ENCODE measurements around the gene GNB1.
"Not testable (repeated sequence)": the region's sequence is repeated elsewhere in the genome, so short reads cannot be mapped to it uniquely, and the experiment has no call there.

Gene GNB1

DNA sequence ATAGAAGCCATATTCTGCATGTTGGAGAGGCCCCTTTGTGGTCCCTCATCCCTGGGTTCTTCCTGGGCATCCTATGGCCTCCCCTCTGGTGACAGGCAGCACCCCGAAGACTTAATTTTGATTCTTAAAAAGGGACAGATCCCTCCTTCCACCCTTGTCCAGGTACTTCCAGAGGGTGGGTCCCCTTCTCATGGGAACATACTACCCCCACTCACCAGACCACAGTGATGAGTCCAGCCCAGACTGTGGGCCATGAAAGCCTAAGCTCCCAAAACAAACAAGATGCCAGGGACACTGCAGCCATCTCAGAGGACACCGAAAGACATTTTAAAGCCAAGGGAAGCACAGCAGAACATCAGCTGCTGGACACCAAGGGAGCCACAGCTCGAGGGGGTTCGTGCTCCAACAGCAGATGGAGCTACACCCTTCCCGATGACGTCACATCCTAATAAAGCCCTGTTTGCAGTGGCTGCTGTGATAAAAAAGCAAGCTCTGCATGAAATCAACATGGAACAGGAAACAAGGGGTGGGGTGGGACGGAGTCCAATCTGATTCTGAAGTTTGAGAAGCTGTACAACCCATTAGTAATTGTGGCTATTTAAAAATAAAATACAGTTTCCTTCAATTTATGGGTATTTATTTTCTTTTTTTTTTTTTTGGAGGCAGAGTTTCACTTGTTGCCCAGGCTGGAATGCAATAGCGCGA, 32.4 kb downstream of the GNB1 start:
- no peak for DNase-seq (ENCODE audit: low read depth)

DNA sequence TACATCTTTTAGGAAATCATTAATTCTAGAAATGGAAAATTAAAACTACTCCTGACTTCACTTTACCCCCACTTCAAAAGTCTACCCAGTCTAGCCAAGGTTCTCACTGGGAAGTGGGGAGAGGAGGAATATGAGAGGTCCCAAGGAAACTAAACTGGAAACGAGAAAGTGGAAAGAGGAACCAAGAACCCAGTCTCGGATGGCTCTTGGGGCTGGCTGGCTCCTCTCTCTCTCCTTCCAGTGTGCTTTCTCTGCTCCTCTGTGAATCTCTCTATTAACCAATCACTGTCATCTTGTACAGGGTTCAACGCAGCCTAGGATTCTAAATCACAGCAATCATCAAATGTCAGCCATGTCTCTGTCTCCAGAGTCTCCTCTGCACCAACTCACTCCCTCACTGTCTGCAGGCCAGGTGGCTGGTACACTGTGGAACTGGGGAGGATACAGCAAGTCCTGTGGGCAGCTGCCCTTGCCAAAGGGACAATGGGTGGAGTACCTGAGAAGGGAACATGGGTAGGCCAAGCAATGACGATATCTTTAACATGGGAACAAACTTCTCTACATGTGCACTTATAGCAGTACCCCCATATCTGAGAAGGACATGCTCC, 33.7 kb downstream of the GNB1 start:
- no peak for DNase-seq (ENCODE audit: low read depth)

DNA sequence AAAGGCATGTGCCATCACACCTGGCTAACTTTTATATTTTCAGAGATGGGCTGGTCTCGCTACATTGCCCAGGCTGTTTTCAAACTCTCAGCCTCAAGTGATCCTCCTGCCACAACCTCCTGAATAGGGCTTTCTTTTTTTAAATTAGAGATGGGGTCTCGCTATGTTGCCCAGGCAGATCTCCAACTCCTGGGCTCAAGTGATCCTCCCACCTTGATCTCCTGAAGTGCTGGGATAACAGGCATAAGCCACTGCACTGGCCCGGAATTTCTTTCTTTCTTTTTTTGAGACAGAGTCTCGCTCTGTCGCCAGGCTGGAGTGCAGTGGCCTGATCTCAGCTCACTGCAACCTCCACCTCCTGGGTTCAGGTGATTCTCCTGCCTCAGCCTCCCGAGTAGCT, 34.7 kb downstream of the GNB1 start:
- DNase-seq (ENCODE audit: low read depth), result not testable (repeated sequence)

DNA sequence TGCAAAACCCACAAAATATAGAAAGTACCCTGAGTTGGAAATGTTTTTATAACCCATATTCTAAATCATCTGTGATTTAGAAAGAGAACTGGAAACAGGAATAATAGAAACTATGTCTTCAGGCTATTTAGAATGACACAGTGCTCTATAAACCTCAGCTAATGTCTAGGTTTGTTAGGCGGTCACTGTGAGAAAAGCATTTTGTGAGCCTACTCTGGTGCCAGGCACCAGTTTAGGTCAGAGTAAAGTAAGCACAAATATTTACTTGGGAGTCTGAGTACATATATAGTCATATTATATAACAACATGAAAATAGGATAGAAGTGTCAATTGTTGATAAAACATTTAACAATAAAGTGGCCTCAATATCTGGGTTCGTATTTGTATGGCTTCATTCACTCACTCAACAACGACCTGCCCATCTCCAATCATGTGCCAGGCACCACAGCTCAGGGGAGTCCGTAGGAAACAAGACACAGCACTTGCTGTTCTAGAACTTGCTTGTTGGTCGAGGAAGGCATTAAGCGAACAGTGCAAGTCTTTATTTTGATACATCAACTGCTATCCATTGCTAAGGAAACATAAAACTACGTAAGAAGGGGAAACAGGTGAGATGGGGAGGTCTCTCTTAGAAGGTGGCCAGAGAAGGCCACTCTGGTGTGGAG, 37.2 kb downstream of the GNB1 start:
- DNase-seq (ENCODE audit: low read depth), result no peak

DNA sequence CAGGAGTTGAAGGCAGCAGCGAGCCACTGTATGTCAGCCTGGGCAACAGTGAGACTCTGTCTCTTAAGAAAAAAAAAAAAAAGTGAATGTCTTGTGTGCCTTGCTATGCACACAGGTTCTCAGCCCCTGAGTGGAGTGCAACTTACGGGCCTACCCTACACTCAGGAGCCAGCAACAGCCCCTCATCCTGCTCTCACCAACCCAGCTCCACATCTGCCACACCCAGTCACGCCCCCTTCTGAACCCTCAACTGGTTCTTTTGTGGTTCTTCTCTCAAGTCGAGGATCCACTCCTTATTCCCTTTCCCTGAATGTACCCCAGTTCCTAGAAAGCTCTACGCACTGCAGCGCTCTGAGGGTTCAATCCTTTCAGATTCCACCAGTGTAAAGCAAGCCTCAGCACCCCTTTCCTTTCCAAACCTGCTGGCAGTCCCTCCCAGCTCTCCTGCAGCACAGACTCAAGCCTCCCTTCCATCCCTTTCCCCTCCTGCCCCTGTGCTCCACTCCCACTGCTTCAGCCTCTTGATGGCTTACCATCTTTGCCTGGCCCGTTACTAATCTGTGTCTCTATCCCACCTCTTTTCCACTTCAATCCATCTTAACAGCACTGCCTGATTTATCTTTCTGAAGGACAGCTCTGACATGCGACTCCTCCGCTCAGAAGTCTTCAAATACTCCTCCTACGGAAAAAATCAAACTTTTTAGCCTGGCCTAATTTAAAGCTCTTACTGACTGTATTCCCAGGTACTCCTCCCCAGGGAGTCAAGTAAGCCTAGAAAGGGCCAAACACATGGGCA, 38.1 kb downstream of the GNB1 start:
- no peak for DNase-seq (ENCODE audit: low read depth)

DNA sequence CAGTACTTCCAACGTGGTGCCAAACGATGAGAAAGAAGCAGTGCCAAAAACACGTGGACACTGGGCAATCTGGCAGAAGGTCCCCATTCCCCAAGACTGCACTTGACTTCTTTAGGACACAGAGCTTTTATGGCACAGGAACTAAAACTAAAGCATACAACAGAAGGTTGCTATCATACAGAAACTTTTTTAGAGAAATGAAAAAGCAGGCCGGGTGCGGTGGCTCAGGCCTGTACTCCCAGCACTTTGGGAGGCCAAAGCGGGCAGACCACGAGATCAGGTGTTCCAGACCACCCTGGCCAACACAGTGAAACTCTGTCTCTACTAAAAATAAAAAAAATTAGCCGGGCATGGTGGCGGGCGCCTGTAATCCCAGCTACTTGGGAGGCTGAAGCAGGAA, 43.0 kb downstream of the GNB1 start:
- DNase-seq (ENCODE audit: low read depth), result no peak

DNA sequence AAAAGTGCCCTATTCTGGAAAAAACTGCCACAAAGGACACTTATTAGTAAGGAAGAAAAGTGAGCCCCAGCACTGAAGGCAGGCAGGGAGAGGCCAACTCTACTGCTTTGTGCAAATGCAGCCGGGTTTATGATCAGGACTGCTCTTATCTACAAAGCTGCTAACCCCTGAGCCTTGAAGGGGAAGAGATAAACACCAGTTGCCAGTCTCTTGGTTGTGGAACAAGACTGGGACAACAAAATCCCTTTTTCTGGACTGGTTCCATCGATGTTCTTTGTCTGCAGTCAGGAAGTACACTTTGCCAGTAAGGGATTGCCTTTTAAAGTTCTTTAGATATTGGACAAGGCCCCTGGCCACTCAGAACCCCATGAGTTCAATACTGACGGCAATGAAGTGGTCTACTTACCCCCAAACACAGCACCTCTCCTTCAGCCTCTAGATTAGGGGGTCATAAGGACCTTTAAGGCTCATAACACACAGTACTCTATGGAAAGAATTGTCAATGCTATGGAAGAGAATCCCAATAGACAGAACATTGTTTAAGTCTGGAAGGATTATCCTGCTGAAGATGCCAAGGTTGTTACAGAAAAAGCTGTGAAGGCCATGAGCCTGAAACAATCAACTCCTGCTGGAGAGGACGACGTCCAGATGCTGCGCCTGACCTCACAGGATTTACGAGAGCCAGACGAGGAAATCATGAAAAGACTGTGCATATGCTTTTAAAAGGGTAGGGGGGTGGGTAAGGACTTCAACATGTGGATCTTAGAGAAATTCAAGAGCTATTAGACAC, 43.6 kb downstream of the GNB1 start:
- DNase-seq (ENCODE audit: low read depth), result no peak

DNA sequence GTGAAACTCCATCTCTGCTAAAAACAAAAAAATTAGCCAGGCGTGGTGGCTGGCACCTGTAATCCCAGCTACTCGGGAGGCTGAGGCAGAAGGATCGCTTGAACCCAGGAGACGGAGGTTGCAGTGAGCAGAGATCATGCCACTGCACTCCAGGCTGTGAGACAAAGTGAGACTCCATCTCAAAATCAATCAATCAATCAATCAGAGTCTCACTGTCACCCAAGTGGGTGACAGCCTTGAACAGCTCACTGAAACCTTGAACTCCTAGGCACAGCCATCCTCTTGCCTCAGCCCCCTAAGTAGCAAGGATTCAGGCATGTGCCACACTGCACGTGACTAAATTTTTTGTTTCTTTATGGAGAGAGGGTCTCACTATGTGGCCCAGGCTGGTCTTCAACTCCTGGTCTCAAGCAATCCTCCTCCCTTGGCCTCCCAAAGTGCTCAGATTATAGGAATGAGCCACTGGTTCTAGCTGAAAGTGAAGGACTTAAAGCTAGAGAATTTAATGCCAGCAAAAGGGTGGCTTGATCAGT, 44.4 kb downstream of the GNB1 start:
- no peak for DNase-seq (ENCODE audit: low read depth)

DNA sequence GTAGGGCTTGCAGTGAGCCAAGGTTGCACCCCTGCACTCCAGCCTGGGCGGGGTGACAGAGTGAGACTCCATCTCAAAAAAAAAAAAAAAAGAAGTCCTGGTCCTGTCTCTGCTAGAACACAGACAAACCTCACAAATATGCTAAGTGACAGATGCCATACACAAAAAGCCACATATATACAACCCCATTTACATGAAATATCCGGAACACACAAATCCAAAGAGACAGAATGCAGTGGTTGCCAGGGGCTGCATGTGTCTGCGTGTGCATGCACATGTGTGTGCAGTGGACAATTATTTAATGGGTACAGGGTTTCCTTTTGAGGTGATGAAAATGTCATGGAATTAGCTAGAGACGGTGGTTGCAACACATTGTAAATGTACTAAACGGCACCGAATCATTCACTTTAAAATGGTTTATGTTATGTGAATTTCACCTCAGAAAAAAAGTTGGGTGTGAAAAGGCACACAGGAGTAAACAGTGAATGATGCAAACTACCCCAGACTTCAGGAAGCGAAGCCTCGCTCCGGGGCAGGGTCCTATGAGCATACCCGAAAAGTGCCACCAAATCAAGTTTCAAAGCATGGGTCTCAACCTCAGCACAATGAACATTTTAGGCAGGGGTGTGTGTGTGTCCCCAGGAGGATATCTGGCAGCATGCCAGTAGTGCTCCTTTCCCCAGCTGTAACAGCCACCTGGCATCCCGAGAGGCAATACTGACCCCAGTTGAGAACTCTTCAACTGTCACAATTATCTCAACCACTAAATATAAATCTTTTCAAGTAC, 48.3 kb downstream of the GNB1 start:
- no peak for DNase-seq (ENCODE audit: low read depth)

DNA sequence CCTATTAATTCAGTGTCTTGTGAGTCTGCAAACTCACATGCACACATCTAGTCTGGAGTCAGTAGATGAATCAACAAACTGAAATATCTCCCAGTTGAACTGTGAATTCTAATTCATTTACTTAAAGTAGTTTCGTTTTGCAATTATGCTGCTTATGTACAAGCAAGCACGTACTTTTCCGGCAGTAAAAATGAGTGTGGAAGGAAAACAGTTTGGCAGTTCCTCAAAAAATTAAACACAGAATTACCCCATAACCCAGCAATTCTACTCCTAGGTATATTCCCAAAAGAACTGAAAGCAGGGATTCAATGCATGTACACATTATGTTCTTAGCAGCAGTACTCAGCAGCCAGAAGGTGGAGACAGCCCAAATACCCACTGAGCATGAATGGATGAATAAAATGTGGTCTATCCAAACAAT, 49.3 kb downstream of the GNB1 start:
- no peak for DNase-seq (ENCODE audit: low read depth)

DNA sequence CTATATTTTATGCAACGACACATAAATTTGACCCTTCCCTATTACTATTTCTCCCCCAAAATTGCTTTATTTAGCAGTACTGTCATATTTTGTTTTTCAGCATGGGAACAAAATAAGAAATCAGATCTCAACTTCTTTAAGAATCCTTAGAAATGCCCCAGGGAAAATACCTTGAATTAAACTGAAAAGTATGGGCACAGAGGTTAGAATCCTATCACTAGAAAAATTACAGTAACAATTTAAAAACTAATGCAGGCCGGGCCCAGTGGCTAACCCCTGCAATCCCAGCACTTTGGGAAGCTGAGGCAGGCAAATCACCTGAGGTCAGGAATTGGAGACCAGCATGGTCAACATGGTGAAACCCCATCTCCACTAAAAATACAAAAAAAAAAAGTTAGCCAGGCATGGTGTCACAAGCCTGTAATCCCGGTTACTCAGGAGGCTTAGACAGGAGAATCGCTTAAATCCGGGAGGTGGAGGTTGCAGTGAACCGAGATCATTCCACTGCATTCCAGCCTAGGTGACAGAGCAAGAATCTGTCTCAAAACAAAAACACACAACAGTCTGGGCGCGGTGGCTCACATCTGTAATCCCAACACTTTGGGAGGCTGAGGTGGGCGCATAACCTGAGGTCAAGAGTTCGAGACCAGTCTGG, 51.4 kb downstream of the GNB1 start:
- DNase-seq (ENCODE audit: low read depth), result no peak

DNA sequence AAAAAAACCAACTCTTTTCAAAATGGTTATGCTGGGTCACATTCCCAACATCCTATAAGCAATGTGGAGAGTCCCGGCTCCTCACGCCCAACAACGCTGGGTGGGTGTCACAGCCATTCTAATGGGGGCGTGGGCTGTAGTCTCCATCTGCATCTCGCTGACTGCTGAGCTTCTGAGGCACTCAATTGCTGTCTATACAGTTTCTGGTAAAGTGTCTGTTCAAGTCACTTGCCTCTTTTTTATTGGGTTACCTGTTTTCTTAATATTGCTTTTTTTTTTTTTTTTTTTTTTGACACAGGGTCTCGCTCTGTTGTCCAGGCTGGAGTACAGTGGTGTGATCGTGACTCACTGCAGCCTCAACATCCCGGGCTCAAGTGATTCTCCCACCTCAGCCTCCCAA, 54.8 kb downstream of the GNB1 start:
- DNase-seq (ENCODE audit: low read depth), result no peak

DNA sequence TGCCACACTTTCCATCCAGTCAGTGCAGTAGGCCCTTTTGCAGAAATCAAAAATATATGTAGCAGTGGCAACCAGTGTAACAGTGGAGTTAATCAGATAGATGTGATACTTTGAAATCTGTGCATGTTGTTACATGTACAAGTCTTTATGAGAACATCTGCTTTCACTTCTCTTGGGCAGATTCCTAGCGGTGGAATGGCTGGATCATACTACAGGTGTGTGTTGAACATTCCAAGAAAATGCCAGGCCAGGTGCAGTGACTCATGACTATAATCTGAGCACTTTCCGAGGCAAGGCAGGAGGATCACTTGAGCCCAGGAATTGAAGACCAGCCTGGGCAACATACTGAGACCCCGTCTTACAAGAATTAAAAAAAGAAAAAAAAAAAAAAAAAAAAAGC, 55.3 kb downstream of the GNB1 start:
- no peak for DNase-seq (ENCODE audit: low read depth)

DNA sequence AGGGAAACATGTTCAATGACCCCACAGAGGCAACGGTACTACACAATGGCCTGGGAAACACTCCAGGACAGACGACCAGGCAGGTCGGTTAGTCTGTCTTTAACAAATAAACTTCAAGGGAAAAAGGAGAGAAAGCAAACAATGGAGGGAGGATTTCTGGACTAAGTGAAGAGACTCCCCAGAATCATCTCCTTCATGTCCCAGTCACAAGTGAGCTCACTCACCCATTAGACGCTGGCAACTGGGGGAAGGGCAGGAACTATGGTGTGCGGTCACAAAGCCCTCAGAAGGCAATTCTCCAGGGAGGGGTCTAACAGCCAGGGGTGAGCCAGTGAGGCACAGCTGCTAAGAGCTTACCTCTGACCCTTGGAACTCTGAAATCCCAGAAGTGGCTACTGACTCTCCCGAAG, 57.0 kb downstream of the GNB1 start:
- DNase-seq (ENCODE audit: low read depth), result no peak

DNA sequence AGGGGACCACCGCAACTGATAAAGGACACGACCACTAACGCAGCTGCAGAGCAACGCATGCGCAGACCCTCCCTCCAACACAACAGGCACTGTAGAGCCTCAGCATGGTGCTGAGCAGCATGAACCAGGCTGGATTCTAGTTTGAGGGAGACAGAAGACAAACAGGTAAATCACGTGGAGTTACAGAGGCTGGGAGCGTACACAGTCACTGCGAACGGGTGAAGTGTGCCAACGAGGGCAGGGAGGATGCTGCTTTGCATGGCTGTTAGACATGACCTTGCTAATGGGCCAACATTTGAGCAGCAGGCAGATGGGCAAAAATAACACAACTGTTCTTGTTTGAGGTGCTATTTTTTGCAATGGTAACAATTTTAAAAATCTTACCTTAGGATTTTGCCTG, 57.4 kb downstream of the GNB1 start:
- DNase-seq (ENCODE audit: low read depth), result no peak

DNA sequence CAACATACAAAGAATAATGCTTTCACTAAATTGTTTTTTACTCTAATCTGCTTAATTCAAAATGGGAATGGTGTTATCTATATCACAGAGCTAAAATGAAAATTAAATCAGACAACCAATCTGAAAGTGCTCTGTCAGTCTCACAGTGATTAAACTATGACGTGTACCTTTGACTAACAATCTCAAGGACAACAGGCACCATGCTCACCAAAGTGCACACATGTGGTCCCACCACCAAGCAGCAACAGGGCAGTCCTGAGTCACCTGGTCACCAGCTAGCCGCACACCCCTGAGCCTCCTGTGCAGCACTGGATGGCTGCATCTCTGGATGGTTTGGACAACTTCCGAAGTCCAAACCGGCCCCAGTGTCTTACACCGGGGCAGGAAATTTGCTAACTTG, 58.1 kb downstream of the GNB1 start:
- no peak for DNase-seq (ENCODE audit: low read depth)

DNA sequence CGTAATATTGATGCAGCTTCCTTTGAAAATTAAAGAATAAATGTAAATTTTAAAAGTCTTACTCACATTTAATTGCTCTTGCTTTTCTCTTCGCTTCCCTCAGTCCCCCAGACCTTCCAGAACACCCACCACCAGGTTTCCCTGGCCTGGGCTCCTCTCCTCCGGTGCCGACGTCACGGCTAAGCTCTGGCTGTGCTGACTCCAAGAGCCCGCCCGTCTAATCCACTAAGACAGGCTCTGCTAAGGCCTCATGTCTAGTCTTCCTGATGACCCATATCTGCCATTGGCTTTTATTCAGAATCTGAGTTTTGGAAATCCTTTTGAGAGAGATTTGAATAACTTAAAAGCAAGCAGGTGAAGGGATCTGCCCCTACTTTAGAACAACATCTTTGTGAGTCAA, 58.7 kb downstream of the GNB1 start:
- DNase-seq (ENCODE audit: low read depth), result no peak

DNA sequence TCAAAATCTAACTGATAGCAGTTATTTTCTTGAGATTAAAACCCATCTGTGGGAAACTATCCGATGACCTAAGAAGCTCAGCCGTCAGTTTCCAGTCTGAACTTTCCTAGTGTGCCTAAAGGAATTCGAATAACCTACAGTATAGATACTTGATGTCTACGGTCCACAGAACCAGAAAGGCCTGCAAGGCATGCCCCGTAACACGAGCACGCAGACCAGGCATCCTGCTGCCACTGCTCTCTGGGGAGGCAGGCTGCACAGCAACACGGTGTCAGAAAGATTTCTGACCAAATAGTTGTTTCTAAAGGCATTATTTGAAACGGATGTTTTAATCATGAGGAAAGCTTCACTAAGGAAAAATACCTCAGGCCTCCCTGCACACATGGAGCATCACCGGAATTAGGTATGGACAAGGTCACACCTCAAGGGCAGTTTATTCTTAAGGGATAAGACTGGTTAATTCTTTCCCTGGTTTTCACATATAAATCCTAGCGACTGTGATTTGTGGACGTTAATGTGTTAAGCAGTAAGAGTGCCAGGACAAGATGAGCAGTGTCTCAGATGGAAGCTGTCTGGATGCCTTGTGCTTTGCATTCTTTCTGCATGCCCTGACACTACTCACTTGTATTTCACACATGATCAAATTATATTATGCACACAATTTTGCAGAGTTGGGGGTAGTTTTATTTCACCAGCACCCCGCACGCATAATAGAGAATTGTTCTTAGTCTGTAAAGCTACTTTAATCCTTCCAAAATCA, 63.6 kb downstream of the GNB1 start:
- no peak for DNase-seq (ENCODE audit: low read depth)

DNA sequence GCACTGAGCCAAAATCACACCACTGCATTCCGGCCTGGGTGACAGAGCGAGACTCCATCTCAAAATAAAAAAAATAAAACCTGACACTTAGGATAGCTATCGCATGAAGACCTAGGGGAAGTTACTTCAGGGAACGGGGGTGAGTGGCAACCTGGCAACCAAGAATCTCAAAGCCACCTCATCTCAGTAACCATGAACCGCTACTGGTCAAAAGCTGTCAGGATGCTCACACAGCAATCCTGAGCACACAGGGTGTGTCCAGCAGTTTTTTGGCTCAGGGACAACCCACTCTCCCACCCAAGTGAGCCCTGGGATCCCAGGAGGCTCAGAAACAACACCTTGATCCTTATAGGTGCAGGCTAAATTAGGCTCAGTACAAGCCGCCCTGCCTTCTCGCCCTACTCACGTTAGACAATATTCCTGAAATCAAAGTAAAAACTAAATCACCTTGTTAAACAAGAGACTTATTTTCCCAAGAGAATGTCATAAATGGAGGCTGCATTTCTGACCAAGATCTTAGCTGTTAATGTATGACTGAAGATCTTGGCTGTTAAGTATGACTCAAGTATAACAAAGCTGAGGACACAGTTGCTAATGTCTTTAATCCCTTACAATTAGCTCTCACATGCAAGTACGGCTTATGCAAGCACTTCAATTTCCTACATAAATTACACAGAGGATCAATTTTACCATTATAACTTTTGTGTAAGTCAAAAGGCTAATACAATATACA, 64.4 kb downstream of the GNB1 start:
- no peak for DNase-seq (ENCODE audit: low read depth)
